SK-N-DZ (cell line): ENCODE measurements around the gene MRPL49.

Source experiments
- DNase-seq: peaks from one replicate; pipeline ENCODE4 v3.0.0-alpha.2; 2015; ENCODE audit warnings: low spot score

The MRPL49 gene

DNA sequence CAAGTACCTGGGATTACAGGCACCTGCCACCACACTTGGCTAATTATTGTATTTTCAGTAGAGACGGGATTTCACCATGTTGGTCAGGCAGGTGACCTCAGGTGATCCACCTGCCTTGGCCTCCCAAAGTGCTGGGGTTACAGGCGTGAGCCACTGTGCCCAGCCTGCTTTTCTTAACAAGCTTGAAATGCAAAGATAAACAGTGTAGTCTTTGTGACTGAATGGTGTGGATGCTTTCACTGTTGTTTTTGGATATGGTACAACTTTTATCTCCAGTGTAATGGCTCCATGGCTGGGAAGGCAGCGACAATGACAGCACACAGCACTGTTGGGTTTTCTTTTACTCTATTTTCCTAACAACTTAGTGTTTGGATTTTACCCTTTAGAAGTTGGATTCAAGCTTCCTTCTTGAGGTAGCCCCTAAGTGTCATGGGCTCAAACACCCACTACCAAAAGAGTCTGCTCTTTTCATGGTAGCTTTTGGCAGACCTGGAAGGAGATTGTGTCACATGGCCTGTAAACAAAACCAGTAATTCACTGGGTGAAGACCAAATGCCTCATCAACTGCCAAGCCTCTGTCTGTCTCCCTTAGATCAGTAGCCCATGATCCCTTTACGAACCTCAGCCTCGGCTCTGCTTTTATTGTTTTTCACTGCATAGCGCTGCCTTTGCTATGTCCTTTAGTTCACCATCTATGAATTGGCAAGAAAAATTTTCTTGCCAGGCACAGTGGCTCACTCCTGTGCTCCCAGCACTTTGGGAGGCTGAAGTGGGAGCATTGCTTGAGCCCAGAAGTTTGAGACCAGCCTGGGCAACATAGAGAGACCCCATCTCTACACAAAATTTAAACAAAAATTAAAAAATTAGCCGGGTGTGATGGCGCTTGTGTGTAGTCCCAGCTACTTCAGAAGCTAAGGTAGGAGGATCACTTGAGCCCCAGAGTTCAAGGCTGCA, 19.7 kb upstream of the MRPL49 start:
- no peak for DNase-seq

DNA sequence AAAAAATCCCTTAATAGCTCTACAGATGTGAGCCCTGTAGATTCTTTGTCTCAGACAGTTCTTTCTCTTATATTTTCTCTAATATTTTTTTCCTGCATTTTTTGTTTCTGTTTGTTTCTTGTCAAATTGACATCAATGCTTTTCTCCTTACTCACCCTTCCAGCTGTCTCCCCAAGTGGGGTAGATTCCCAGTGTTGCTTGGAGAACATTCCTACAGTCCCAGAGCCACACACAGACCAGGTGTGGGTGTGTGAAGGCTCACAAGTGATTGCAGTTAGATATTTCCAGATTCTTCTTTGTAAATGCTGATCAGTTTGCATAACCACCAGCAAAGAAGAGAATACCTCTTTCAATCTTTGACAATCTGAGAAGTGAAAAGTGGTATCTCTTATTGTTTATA, 18.6 kb upstream of the MRPL49 start:
- DNase-seq = no peak

- DNase-seq = no peak
Measured at GRCh38 chr11:65104628-65105027, 17.5 kb upstream of the MRPL49 start.

DNA sequence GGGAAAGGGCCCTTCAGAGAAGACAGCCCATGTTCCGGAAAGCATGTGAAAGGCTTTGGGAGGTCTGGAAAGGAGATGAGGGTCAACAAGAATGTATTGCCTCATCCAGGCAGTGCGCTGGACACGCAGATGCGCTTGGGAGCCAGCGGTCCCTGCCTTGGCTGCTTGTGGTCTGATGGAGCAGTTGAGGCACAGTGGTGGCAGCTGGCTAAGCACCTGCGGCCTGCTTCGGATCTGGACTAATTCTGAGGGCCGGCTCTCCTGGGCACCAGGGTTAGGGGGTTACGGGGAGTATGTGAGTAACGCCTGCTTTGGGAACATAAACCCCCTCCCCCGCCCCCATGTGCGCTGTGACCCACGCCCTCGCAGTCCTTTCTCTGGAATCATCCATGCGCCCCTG, 15.0 kb upstream of the MRPL49 start:
- no peak for DNase-seq

- no peak for DNase-seq
Measured at GRCh38 chr11:65107751-65108468, 14.2 kb upstream of the MRPL49 start.

- DNase-seq = no peak
Measured at GRCh38 chr11:65108469-65109123, 13.5 kb upstream of the MRPL49 start.

- DNase-seq = no peak
Measured at GRCh38 chr11:65109231-65110198, 12.6 kb upstream of the MRPL49 start.

DNA sequence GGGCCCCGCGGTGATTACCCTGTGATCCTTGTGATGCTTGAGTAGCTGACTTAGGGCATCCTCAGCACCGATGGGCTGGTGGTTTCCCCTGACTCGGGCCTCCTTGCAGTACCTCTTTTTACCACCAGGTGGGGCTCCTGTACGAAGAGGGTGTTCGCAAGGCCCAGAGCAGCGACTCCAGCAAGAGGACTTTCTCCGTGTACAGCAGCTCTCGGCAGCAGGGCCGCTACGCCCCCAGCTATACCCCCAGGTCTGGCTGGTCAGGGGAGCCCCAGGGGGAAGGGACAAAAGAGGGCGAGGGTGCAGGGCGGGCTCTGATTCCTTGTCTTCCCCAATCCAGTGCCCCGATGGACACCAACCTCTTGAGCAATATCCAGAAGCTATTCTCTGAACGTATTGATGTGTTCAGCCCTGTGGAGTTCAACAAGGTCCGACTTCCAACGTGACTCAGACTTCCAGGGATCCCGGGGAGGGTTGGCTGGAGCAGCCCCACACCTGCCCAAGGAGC, 11.7 kb upstream of the MRPL49 start:
- DNase-seq = peak; percentile 83

DNA sequence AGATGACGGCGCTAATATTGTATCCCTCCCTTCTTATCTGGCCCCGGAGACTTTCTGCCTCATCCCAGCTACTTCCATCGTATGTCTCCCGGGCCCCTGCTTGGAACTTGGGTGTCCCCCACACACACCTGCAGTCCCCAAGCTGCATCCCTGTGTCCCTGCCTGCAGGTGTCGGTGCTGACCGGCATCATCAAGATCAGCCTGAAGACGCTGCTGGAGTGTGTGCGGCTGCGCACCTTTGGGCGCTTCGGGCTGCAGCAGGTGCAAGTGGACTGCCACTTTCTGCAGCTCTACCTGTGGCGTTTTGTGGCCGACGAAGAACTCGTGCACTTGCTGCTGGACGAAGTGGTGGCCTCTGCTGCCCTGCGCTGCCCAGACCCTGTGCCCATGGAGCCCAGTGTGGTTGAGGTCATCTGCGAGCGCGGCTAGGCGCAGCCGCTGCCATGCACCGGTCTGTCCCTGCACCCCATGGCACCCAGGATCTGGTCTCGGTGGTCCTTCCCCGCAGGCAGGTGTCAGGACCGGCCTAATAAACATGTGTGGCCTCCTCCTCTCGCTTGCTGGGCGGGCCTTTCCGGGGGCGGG, 10.9 kb upstream of the MRPL49 start:
- no peak for DNase-seq

DNA sequence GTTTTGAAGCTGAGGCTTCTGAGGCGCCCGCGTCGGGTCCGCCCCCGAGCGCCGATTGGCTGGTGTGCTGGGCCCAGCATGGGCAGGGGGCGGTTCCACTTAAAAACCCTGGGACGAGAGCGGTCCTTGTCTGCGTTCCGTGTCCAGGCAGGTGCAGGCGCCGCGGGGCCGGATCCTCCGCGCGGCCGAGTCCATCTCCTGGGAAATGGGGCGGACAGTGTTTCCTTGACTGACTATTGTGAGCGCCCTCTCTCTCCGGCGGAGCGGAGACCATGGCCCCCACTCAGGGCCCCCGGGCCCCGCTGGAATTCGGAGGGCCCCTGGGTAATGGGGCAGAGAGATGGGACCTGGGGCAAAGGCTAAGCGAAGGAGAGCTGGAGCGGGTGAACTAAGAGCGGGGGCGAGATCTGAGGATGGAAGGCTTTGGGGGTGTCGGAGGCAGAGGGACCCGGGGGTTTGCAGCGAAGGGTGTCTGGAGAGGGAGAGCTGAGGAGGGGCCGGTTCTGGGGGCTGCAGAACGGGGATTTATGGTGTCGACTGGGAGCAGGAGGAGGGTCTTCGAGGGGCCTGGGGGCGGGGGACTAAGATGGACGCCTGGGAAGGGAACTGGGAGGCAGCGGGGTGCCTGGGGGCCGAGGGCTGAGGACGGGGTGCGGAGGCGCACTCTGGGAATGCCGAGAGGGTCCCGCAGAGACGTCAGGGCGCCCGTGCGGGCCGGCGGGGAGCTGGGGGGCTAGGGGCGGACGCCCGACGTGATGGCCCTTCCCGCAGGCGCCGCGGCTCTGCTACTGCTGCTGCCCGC, 10.2 kb upstream of the MRPL49 start, which contains the start of gene TM7SF2:
TSS of gene TM7SF2 (plus strand) at position 129 of the 802 bp plus-strand sequence. CDS start at position 273, 144 bp downstream.
- peak; percentile 96 for DNase-seq

- DNase-seq = peak; percentile 68
Measured at GRCh38 chr11:65112546-65113360, 9.4 kb upstream of the MRPL49 start.

DNA sequence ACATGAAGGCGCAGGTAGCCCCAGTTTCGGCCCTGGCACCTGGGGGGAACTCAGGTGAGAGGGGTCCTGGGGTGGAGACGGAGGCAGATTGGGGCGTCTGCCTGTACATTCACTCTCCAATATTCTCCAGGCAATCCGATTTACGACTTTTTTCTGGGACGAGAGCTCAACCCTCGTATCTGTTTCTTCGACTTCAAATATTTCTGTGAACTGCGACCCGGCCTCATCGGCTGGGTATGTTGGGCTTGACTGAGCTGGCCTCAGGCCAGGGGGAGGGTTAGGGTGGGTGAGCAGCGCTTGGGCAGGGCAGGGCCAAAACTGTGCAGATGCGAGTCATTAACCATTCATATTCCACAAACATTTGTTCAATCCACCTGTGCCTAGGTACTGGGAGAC, 8.8 kb upstream of the MRPL49 start:
- no peak for DNase-seq

- no peak for DNase-seq
Measured at GRCh38 chr11:65113839-65114238, 8.3 kb upstream of the MRPL49 start.

DNA sequence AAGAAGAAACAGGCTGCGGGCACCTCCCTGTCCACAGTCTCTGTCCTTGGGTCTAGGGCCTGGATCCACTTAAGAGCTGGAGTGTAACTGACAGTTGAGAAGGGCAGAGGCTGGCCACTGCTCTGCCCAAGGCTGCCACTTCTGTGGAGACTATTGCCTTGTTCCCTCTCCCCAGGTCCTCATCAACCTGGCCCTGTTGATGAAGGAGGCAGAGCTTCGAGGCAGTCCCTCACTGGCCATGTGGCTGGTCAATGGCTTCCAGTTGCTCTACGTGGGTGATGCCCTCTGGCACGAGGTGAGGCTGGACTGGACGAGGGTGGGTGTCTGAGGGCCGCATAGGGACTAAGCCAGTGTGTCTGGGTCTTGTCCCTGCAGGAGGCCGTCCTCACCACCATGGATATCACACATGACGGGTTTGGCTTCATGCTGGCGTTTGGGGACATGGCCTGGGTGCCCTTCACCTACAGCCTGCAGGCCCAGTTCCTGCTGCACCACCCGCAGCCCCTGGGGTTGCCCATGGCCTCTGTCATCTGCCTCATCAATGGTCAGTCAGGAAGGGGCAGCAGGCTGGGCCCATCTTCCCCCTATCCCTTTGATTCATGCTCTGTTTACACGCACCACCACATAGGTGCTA, 7.5 kb upstream of the MRPL49 start:
- DNase-seq = no peak

GRCh38 chr11:65115361-65116082, 6.6 kb upstream of the MRPL49 start:
- no peak for DNase-seq

- no peak for DNase-seq
Measured at GRCh38 chr11:65116370-65117205, 5.5 kb upstream of the MRPL49 start.
